COLO829 (cell line): Measurements from ENCODE around the gene NR6A1.

Source experiments
- DNase-seq: peaks from one replicate; pipeline ENCODE4 v3.0.0; 2012; ENCODE audit warnings: low spot score

Gene NR6A1

GRCh38 chr9:124574534-124575375 lies 196.4 kb downstream of the NR6A1 start:
- DNase-seq = no peak

- no peak for DNase-seq
Observed at GRCh38 chr9:124570942-124571666, 200.0 kb downstream of the NR6A1 start.

GRCh38 chr9:124569942-124570341 lies 201.2 kb downstream of the NR6A1 start:
- no peak for DNase-seq

GRCh38 chr9:124567362-124567761 lies 203.7 kb downstream of the NR6A1 start:
- no peak for DNase-seq

GRCh38 chr9:124562328-124562727 lies 208.8 kb downstream of the NR6A1 start:
- no peak for DNase-seq

GRCh38 chr9:124559871-124560270 lies 211.2 kb downstream of the NR6A1 start:
- DNase-seq = no peak

GRCh38 chr9:124558777-124559470 lies 212.2 kb downstream of the NR6A1 start:
- DNase-seq = no peak

- DNase-seq = no peak
Observed at GRCh38 chr9:124557895-124558294, 213.2 kb downstream of the NR6A1 start.

GRCh38 chr9:124555043-124555442 lies 216.1 kb downstream of the NR6A1 start:
- no peak for DNase-seq

GRCh38 chr9:124553738-124554137 lies 217.4 kb downstream of the NR6A1 start:
- no peak for DNase-seq

GRCh38 chr9:124552273-124552605 lies 218.9 kb downstream of the NR6A1 start:
- DNase-seq = no peak

- DNase-seq = peak; percentile 86
Observed at GRCh38 chr9:124551472-124552272, 219.4 kb downstream of the NR6A1 start.

- DNase-seq = no peak
Observed at GRCh38 chr9:124550072-124550471, 221.0 kb downstream of the NR6A1 start.

- no peak for DNase-seq
Observed at GRCh38 chr9:124549016-124549415, 222.1 kb downstream of the NR6A1 start.

GRCh38 chr9:124544535-124544934 lies 226.6 kb downstream of the NR6A1 start:
- DNase-seq = no peak

- no peak for DNase-seq
Observed at GRCh38 chr9:124541824-124542223, 229.3 kb downstream of the NR6A1 start.

- DNase-seq = no peak
Observed at GRCh38 chr9:124537926-124538325, 233.2 kb downstream of the NR6A1 start.

- DNase-seq = no peak
Observed at GRCh38 chr9:124535846-124536245, 235.3 kb downstream of the NR6A1 start.

- DNase-seq = no peak
Observed at GRCh38 chr9:124532897-124533296, 238.2 kb downstream of the NR6A1 start.

GRCh38 chr9:124531115-124531514 lies 240.0 kb downstream of the NR6A1 start:
- no peak for DNase-seq

- peak; percentile 54 for DNase-seq
Observed at GRCh38 chr9:124530246-124530645, 240.9 kb downstream of the NR6A1 start.

GRCh38 chr9:124527781-124528180 lies 243.3 kb downstream of the NR6A1 start:
- no peak for DNase-seq
